Transverse colon (tissue), 4 donors: ENCODE data around the gene PPARGC1A.

ENCODE experiments used
- CTCF ChIP-seq, 5 experiments: fragments of 200-600 bp in 3 of 5; fragments of 450-650 bp in 2 of 5; sonication (generic) in 3 of 5; IDR thresholded peaks; 1 replicate in 2 of 5; 2 replicates in 3 of 5; pipeline ENCODE4 v1.5.1; 2016 to 2017; ENCODE audit warnings: antibody characterized with exemption in 5 of 5, inconsistent platforms in 3 of 5, mild to moderate bottlenecking in 2 of 5, moderate library complexity in 1 of 5
- EP300 ChIP-seq: sonication (generic); formaldehyde crosslinking; IDR thresholded peaks from one replicate; pipeline ENCODE4 v1.6.1; 2017; ENCODE audit warnings: antibody characterized with exemption, low read depth
- POLR2A ChIP-seq: fragments of 450-650 bp; IDR thresholded peaks from one replicate; pipeline ENCODE4 v1.6.1; 2016; ENCODE audit warnings: antibody characterized with exemption, mild to moderate bottlenecking, moderate library complexity
- POLR2AphosphoS5 ChIP-seq, 3 donors: sonication (generic); formaldehyde crosslinking; IDR thresholded peaks; one replicate each; pipeline ENCODE4 v1.6.1; 2016; ENCODE audit warnings: antibody characterized with exemption in 3 of 3

DNA sequence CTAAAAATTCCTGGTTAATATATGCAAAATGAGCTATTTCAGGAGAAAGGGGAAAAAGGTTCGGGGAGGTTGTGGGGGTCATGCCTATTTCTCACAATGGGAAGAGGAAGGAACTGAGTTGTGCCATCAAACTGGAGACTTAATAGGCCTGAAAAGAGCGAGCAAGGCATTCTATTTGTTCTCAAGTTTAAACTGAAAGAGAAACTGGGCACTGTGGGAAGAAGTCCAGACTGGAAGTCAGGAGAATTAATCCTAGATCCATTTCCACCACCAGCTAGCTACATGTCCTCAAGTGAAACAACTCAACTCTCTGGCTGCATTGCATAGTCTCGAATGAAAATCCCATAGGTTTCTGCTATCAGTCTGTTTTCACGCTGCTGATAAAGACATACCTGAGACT is 50.6 kb downstream of the PPARGC1A start:
- TF ChIP-seq POLR2A (no peak), POLR2AphosphoS5 (IDR thresholded peaks at IDR 0.05) (no peak), EP300 (no peak), CTCF (IDR thresholded peaks at IDR 0.05) (no peak)
